Panc1 (cell line): ENCODE results near the gene SHISA5. TPM values are rescaled to one million over a fixed set of nuclear protein-coding genes. Genes with fewer than 3 reads are reported as not detected.

Experiments used
- ATAC-seq: fragments of 200-7000 bp; cut with Tn5 transposase; 2 replicates; pipeline ENCODE4 v1.9.1; 2020; ENCODE audit warnings: mild to moderate bottlenecking, moderate library complexity
- BruUV-seq: library from RNA; stranded (reverse); fragments of 400-500 nt; replicated peaks from 2 replicates; lab custom pipeline; 2021; lab: Mats Ljungman, UMichigan
- CTCF ChIA-PET: fragments of 300-600 bp; sonication (Branson Sonifier 250); formaldehyde crosslinking; loops from one replicate; lab custom pipeline; 2022; ENCODE audit warnings: antibody characterized with exemption; lab: Charles Lee
- POLR2A ChIA-PET: fragments of 300-600 bp; sonication (Branson Sonifier 250); formaldehyde crosslinking; loops from one replicate; lab custom pipeline; 2022; ENCODE audit warnings: antibody characterized with exemption; lab: Charles Lee
- DNase-seq: peaks from one replicate; pipeline ENCODE4 v3.0.0-alpha.2; 2010; ENCODE audit warnings: low read depth, low spot score
- H3K27ac ChIP-seq: 2 replicates; pipeline ENCODE4 v1.5.1; 2011; ENCODE audit warnings: mild to moderate bottlenecking, low read length, inconsistent platforms
- H3K27me3 ChIP-seq: fragments of 200-500 bp; sonication (Bioruptor generic); 2 replicates; pipeline ENCODE4 v1.6.0; 2014; ENCODE audit warnings: low read length, inconsistent platforms; ENCODE audit not compliant: control insufficient read depth, insufficient read depth
- H3K36me3 ChIP-seq: fragments of 200-500 bp; sonication (Bioruptor generic); 2 replicates; pipeline ENCODE4 v1.5.1; 2014; ENCODE audit warnings: inconsistent platforms, mild to moderate bottlenecking, low read length, moderate library complexity; ENCODE audit not compliant: control insufficient read depth, insufficient read depth
- H3K4me1 ChIP-seq: 2 replicates; pipeline ENCODE4 v1.5.1; 2011; ENCODE audit warnings: inconsistent platforms, mild to moderate bottlenecking, low read length, moderate library complexity; ENCODE audit not compliant: control insufficient read depth, insufficient read depth
- H3K4me3 ChIP-seq, 2 experiments: 2 replicates each; pipeline ENCODE4 v1.5.1; 2011 to 2012; ENCODE audit warnings: low read depth in 2 of 2, low read length in 2 of 2, mild to moderate bottlenecking in 2 of 2, inconsistent platforms in 1 of 2, moderate library complexity in 1 of 2
- H3K9me3 ChIP-seq: fragments of 200-500 bp; sonication (Bioruptor generic); 2 replicates; pipeline ENCODE4 v1.5.1; 2014; ENCODE audit warnings: low read depth, mild to moderate bottlenecking, inconsistent platforms, low read length, moderate library complexity; ENCODE audit not compliant: control insufficient read depth, insufficient read depth
- POLR2AphosphoS5 ChIP-seq: IDR thresholded peaks from 2 replicates; pipeline ENCODE4 v1.6.1; 2012; ENCODE audit warnings: mild to moderate bottlenecking, low read depth, low read length, moderate library complexity
- SIN3A ChIP-seq: IDR thresholded peaks from 2 replicates; pipeline ENCODE4 v1.6.1; 2012; ENCODE audit warnings: low read depth, mild to moderate bottlenecking, low read length, moderate library complexity, borderline replicate concordance; ENCODE audit not compliant: insufficient read depth
- TCF7L2 ChIP-seq: IDR thresholded peaks from 2 replicates; pipeline ENCODE4 v1.6.1; 2011; ENCODE audit warnings: mild to moderate bottlenecking, low read depth, low read length, inconsistent platforms
- in situ Hi-C: cut with HindIII; loops from 2 replicates; pipeline ENCODE4 v1.10.0; 2016; ENCODE audit warnings: low sequenced_read_pairs, low pct_unique_long_range_greater_than_20kb
- intact Hi-C: fragments of 100-400 bp; cut with micrococcal nuclease; formaldehyde crosslinking; loops from one replicate; pipeline ENCODE4 v1.10.0; 2022; ENCODE audit not compliant: unreplicated experiment
- total RNA-seq: library from RNA; stranded (reverse); gene quantifications from one replicate; pipeline ENCODE4 v1.2.1, GENCODE V29; 2021; ENCODE audit not compliant: unreplicated experiment
- TF ChIP-seq, protein P1 (sequence below), 2 experiments: IDR thresholded peaks; 2 replicates each; pipeline ENCODE4 v1.6.1; 2011 to 2012; ENCODE audit warnings: low read depth in 2 of 2, control low read depth in 1 of 2, low read length in 1 of 2, mild to moderate bottlenecking in 1 of 2, moderate library complexity in 1 of 2; ENCODE audit not compliant: insufficient read depth in 1 of 2
- TF ChIP-seq, protein P2 (sequence below): fragments of 450-650 bp; IDR thresholded peaks from 2 replicates; pipeline ENCODE4 v1.5.1; 2017; ENCODE audit warnings: mild to moderate bottlenecking

SHISA5 gene
- total RNA-seq, 1 experiment from 2014 or later = 122 TPM

DNA sequence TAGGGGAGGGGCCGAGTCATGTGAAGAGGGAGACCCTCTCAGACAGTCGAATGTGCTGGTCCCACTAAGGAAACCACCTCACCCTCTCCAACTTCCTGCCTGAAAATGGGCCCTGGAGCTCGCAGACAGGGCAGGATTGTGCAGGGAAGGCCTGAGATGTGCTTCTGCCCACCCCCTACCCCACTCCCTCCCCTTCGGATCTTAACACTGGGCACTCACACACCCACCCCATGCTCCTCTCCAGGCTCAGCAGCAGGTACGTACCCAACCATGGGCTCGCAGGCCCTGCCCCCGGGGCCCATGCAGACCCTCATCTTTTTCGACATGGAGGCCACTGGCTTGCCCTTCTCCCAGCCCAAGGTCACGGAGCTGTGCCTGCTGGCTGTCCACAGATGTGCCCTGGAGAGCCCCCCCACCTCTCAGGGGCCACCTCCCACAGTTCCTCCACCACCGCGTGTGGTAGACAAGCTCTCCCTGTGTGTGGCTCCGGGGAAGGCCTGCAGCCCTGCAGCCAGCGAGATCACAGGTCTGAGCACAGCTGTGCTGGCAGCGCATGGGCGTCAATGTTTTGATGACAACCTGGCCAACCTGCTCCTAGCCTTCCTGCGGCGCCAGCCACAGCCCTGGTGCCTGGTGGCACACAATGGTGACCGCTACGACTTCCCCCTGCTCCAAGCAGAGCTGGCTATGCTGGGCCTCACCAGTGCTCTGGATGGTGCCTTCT is 37.4 kb downstream of the SHISA5 start:
- CTCF ChIA-PET = interaction anchor here (0.8 kb wide), 1 partner anchor 66 kb away, joined by 4 read pairs; no protein-coding TSS in a partner anchor
- BruUV-seq = no TSS peak
- Histone ChIP-seq H3K9me3 (no peaks in the 10 kb centered on the region), H3K4me1 (peaks cover 10% of the 10 kb centered on the region), H3K36me3 (no peaks in the 10 kb centered on the region; the same call in 1 of the 2 replicates), H3K27me3 (no peaks in the 10 kb centered on the region), H3K4me3 (peak overlapping the region; percentile 1 to 18; a peak in 2 of 4 replicates), H3K27ac (no peak overlapping the region; the same call in 1 of the 2 replicates)
- in situ Hi-C loops (no loop called here), intact Hi-C loops (loop anchor here (5.0 kb wide), 1 partner anchor 81 kb away; no protein-coding TSS in a partner anchor)
- POLR2A ChIA-PET = interaction anchor here (0.6 kb wide), 1 partner anchor 18 kb away, joined by 23 read pairs; no protein-coding TSS in a partner anchor
- DNase-seq (no peak), ATAC-seq (peak; percentile 29)
- TF ChIP-seq, protein P1, sequence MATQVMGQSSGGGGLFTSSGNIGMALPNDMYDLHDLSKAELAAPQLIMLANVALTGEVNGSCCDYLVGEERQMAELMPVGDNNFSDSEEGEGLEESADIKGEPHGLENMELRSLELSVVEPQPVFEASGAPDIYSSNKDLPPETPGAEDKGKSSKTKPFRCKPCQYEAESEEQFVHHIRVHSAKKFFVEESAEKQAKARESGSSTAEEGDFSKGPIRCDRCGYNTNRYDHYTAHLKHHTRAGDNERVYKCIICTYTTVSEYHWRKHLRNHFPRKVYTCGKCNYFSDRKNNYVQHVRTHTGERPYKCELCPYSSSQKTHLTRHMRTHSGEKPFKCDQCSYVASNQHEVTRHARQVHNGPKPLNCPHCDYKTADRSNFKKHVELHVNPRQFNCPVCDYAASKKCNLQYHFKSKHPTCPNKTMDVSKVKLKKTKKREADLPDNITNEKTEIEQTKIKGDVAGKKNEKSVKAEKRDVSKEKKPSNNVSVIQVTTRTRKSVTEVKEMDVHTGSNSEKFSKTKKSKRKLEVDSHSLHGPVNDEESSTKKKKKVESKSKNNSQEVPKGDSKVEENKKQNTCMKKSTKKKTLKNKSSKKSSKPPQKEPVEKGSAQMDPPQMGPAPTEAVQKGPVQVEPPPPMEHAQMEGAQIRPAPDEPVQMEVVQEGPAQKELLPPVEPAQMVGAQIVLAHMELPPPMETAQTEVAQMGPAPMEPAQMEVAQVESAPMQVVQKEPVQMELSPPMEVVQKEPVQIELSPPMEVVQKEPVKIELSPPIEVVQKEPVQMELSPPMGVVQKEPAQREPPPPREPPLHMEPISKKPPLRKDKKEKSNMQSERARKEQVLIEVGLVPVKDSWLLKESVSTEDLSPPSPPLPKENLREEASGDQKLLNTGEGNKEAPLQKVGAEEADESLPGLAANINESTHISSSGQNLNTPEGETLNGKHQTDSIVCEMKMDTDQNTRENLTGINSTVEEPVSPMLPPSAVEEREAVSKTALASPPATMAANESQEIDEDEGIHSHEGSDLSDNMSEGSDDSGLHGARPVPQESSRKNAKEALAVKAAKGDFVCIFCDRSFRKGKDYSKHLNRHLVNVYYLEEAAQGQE (IDR thresholded peaks at IDR 0.05; ENCODE audit: insufficient read depth in 1 of 2, low read depth in 2 of 2, low read length in 1 of 2) = no peak
- no peak for TF ChIP-seq TCF7L2
- TF ChIP-seq POLR2AphosphoS5 = no peak
- TF ChIP-seq SIN3A = no peak
- TF ChIP-seq, protein P2, sequence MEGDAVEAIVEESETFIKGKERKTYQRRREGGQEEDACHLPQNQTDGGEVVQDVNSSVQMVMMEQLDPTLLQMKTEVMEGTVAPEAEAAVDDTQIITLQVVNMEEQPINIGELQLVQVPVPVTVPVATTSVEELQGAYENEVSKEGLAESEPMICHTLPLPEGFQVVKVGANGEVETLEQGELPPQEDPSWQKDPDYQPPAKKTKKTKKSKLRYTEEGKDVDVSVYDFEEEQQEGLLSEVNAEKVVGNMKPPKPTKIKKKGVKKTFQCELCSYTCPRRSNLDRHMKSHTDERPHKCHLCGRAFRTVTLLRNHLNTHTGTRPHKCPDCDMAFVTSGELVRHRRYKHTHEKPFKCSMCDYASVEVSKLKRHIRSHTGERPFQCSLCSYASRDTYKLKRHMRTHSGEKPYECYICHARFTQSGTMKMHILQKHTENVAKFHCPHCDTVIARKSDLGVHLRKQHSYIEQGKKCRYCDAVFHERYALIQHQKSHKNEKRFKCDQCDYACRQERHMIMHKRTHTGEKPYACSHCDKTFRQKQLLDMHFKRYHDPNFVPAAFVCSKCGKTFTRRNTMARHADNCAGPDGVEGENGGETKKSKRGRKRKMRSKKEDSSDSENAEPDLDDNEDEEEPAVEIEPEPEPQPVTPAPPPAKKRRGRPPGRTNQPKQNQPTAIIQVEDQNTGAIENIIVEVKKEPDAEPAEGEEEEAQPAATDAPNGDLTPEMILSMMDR = no peak

DNA sequence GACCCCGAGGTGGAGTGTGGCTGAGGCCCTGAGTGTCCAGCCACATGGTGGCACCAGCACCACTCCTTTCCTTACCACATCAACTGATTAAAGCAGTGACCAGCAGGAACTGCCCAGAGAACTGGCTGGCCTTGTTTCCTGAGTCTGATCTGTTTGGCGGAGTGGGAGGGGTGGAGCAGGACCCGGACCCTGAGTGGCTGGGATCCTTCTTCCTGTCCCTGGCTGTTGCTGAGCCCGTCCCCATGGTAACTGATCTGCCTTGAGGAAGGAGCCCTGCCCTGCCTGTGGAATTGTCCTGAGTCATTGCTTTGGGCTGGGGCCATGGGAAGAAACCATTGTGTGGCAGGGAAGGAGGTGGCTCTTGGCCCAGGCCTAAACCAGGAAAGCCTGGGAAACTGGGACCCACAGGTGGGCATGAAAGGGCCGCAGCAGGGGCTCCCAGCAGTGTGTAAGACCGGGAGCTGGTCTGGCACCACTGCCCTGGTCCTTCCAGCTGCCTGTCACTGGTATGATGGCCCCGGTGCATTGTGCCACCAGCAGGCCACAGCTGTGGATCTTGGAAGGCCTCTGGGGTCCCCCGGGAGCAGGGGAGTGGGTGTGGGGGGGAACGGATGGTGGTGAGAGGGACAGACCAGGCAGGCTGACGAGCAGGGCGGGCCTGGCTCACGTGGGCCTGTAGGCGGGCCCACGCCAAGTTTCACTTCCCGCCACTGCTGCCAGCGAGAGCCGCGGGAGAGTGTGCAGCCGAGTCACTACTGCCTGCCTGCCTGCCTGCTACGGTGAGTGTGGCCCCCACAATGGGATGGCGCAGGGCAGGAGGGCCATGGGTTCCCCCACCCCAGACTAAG is 38.2 kb downstream of the SHISA5 start:
- Histone ChIP-seq H3K4me1 (peaks cover 10% of the 10 kb centered on the region), H3K27me3 (no peaks in the 10 kb centered on the region), H3K27ac (peak overlapping the region; percentile 65), H3K4me3 (peak overlapping the region; percentile 1 to 18; a peak in 2 of 4 replicates), H3K36me3 (no peaks in the 10 kb centered on the region; the same call in 1 of the 2 replicates), H3K9me3 (no peaks in the 10 kb centered on the region)
- intact Hi-C loops (loop anchor here (5.0 kb wide), 1 partner anchor 82 kb away; no protein-coding TSS in a partner anchor), in situ Hi-C loops (no loop called here)
- DNase-seq (peak; percentile 80), ATAC-seq (peak; percentile 79)
- TF ChIP-seq, protein P2 = peak; percentile 79
- TF ChIP-seq SIN3A = no peak
- BruUV-seq = no TSS peak
- ChIA-PET CTCF (no interaction called here), POLR2A (interaction anchor here (0.6 kb wide), 1 partner anchor 17 kb away, joined by 23 read pairs; no protein-coding TSS in a partner anchor)
